Endothelial cell of umbilical vein (primary cell): ENCODE data around the gene MC3R. TPM values are rescaled to one million over a fixed set of nuclear protein-coding genes. Genes with fewer than 3 reads are reported as not detected.

Source experiments
- BruUV-seq: library from RNA; stranded (reverse); fragments of 400-500 nt; replicated peaks from 2 replicates; lab custom pipeline; 2021; lab: Mats Ljungman, UMichigan
- CTCF ChIA-PET: fragments of 300-600, 350-600 bp; sonication (Branson Sonifier 250); formaldehyde crosslinking; loops from one replicate; lab custom pipeline; 2021; ENCODE audit warnings: antibody characterized with exemption, inconsistent platforms; lab: Charles Lee
- POLR2A ChIA-PET: fragments of 300-600, 350-600 bp; sonication (Branson Sonifier 250); formaldehyde crosslinking; loops from one replicate; lab custom pipeline; 2021; ENCODE audit warnings: antibody characterized with exemption, inconsistent platforms; lab: Charles Lee
- DNase-seq: peaks from one replicate; pipeline ENCODE4 v3.0.0-alpha.2; 2011; ENCODE audit warnings: low read depth, low spot score
- FAIRE-seq: peaks from 2 replicates; lab custom pipeline; 2011; peaks lifted over from hg19 to GRCh38; lab: Jason Lieb, UNC
- H2AFZ ChIP-seq: 2 replicates; pipeline ENCODE4 v1.6.0; 2012; ENCODE audit warnings: low read depth, low read length, control low read depth, inconsistent platforms
- H3K27ac ChIP-seq: 2 replicates; pipeline ENCODE4 v1.5.1; 2011; ENCODE audit warnings: low read depth, mild to moderate bottlenecking, control low read depth, low read length, moderate library complexity; ENCODE audit not compliant: insufficient read depth
- H3K27me3 ChIP-seq, 2 experiments: 2 replicates each; pipeline versions ENCODE4 v1.6.0 to v1.6.1; 2011; ENCODE audit warnings: low read length in 2 of 2, mixed read lengths in 1 of 2; ENCODE audit not compliant: control insufficient read depth in 2 of 2, insufficient read depth in 2 of 2
- H3K36me3 ChIP-seq, 2 experiments: 2 replicates in 1 of 2; 3 replicates in 1 of 2; pipeline ENCODE4 v1.5.1; 2011; ENCODE audit warnings: low read length in 2 of 2, mild to moderate bottlenecking in 1 of 2, moderate library complexity in 1 of 2; ENCODE audit not compliant: control insufficient read depth in 2 of 2, insufficient read depth in 2 of 2; ENCODE audit errors: extremely low read depth in 1 of 2
- H3K4me1 ChIP-seq: 3 replicates; pipeline ENCODE4 v1.5.1; 2011; ENCODE audit warnings: mild to moderate bottlenecking, low read length; ENCODE audit not compliant: control insufficient read depth, insufficient read depth; ENCODE audit errors: extremely low read depth
- H3K4me2 ChIP-seq: 2 replicates; pipeline ENCODE4 v1.6.1; 2011; ENCODE audit warnings: low read length, control low read depth, mixed read lengths; ENCODE audit not compliant: insufficient read depth
- H3K4me3 ChIP-seq, 3 experiments: fragments of 200-600 bp in 1 of 3; sonication (generic), shearing (Covaris generic) in 1 of 3; replicated peaks in 1 of 3; 2 replicates each; pipeline ENCODE4 v1.5.1; 2011 to 2016; ENCODE audit warnings: control low read depth in 3 of 3, low read length in 3 of 3, mild to moderate bottlenecking in 2 of 3, inconsistent platforms in 1 of 3, low read depth in 1 of 3, moderate library complexity in 1 of 3; ENCODE audit not compliant: insufficient read depth in 1 of 3
- H3K79me2 ChIP-seq: 2 replicates; pipeline ENCODE4 v1.6.0; 2012; ENCODE audit warnings: low read length, inconsistent platforms; ENCODE audit not compliant: control insufficient read depth, insufficient read depth
- H3K9ac ChIP-seq: replicated peaks from 2 replicates; pipeline ENCODE3; 2011; ENCODE audit warnings: low read length, control low read depth; ENCODE audit not compliant: insufficient read depth; ENCODE audit errors: extremely low read depth
- H3K9me1 ChIP-seq: replicated peaks from 3 replicates; pipeline ENCODE4 v1.6.0; 2011; ENCODE audit warnings: mild to moderate bottlenecking, low read length; ENCODE audit not compliant: control insufficient read depth, insufficient read depth; ENCODE audit errors: extremely low read depth
- H3K9me3 ChIP-seq: replicated peaks from 2 replicates; pipeline ENCODE4 v1.5.1; 2012; ENCODE audit warnings: low read length, inconsistent platforms; ENCODE audit not compliant: control insufficient read depth, insufficient read depth
- H4K20me1 ChIP-seq: replicated peaks from 2 replicates; pipeline ENCODE3; 2011; ENCODE audit warnings: mild to moderate bottlenecking, low read length; ENCODE audit not compliant: control insufficient read depth, insufficient read depth; ENCODE audit errors: extremely low read depth
- CTCF ChIP-seq, 2 donors: IDR thresholded peaks; 1 replicate in 1 of 2; 2 replicates in 1 of 2; pipeline ENCODE4 v1.5.1; 2011; ENCODE audit warnings: low read length in 2 of 2, mild to moderate bottlenecking in 2 of 2, moderate library complexity in 2 of 2, control low read depth in 1 of 2, inconsistent platforms in 1 of 2, low read depth in 1 of 2; ENCODE audit not compliant: insufficient read depth in 1 of 2; ENCODE audit errors: extremely low read depth in 1 of 2
- EZH2 ChIP-seq: IDR thresholded peaks from 2 replicates; pipeline ENCODE4 v1.6.1; 2012; ENCODE audit warnings: borderline replicate concordance, low read depth, mild to moderate bottlenecking, moderate library complexity, low read length, inconsistent platforms; ENCODE audit not compliant: severe bottlenecking
- FOS ChIP-seq: IDR thresholded peaks from 2 replicates; pipeline ENCODE4 v1.6.1; 2011; ENCODE audit warnings: mild to moderate bottlenecking, low read length, moderate library complexity, borderline replicate concordance; ENCODE audit not compliant: insufficient read depth
- GATA2 ChIP-seq: IDR thresholded peaks from 2 replicates; pipeline ENCODE4 v1.7.0; 2011; ENCODE audit warnings: low read depth, mild to moderate bottlenecking, moderate library complexity, mixed read lengths, low read length; ENCODE audit not compliant: insufficient read length, insufficient read depth
- JUN ChIP-seq: IDR thresholded peaks from 2 replicates; pipeline ENCODE4 v1.6.1; 2011; ENCODE audit warnings: borderline replicate concordance, low read depth; ENCODE audit not compliant: insufficient read length, insufficient read depth
- MAX ChIP-seq: IDR thresholded peaks from 2 replicates; pipeline ENCODE4 v1.6.1; 2011; ENCODE audit not compliant: insufficient read depth, insufficient read length
- MYC ChIP-seq: IDR thresholded peaks from one replicate; pipeline ENCODE4 v1.6.1; 2011; ENCODE audit warnings: mild to moderate bottlenecking, low read depth, low read length
- POLR2A ChIP-seq: IDR thresholded peaks from 2 replicates; pipeline ENCODE4 v1.6.1; 2012; ENCODE audit warnings: low read depth, mild to moderate bottlenecking, control low read depth, low read length
- POLR2AphosphoS5 ChIP-seq: IDR thresholded peaks from 2 replicates; pipeline ENCODE4 v1.6.1; 2012; ENCODE audit warnings: low read depth, mild to moderate bottlenecking, control low read depth, low read length, moderate library complexity; ENCODE audit not compliant: insufficient read depth
- dilution Hi-C: fragments of 300-500 bp; cut with MboI; formaldehyde crosslinking; loops from one replicate; pipeline ENCODE4 v1.15.0; 2019; ENCODE audit warnings: low sequenced_read_pairs; ENCODE audit not compliant: extremely low pct_ligation_motif_present
- intact Hi-C: fragments of 100-400 bp; cut with micrococcal nuclease; formaldehyde crosslinking; loops from one replicate; pipeline ENCODE4 v1.10.0; 2022
- polyA plus RNA-seq, 4 experiments: library from polyadenylated mRNA; depleted of rRNA in 3 of 4; stranded (reverse) in 3 of 4; unstranded in 1 of 4; fragments of >200 nt; gene quantifications; 2 replicates each; pipeline versions ENCODE4 v1.2.1 to v1.2.3, GENCODE V29; 2011 to 2012; ENCODE audit warnings: missing spikeins in 1 of 4
- total RNA-seq: library from RNA; stranded (reverse); gene quantifications from 2 replicates; pipeline ENCODE4 v1.2.3, GENCODE V29; 2021

MC3R gene
- total and polyA plus RNA-seq, 2 donors (not counting 3 experiments of a cell fraction or from before 2014, with no cell fraction given), result not detected

- Histone ChIP-seq H4K20me1 (no peaks in the 10 kb centered on the region), H3K27ac (no peak overlapping the region), H3K4me3 (no peak overlapping the region), H3K79me2 (no peaks in the 10 kb centered on the region), H2AFZ (no peak overlapping the region), H3K4me2 (no peak overlapping the region), H3K27me3 (no peaks in the 10 kb centered on the region), H3K9me1 (no peaks in the 10 kb centered on the region), H3K9ac (no peak overlapping the region), H3K36me3 (no peaks in the 10 kb centered on the region), H3K9me3 (peaks cover 2% of the 10 kb centered on the region), H3K4me1 (no peaks in the 10 kb centered on the region)
- intact Hi-C loops, result no loop called here
- ChIA-PET CTCF (no interaction called here), POLR2A (no interaction called here)
- no peak for FAIRE-seq
- no TSS peak for BruUV-seq
- TF ChIP-seq POLR2A (no peak), CTCF (IDR thresholded peaks at IDR 0.05; ENCODE audit: extremely low read depth in 1 of 2, insufficient read depth in 1 of 2, low read depth in 1 of 2, low read length in 2 of 2) (no peak), POLR2AphosphoS5 (no peak), FOS (no peak), MAX (no peak), GATA2 (no peak), EZH2 (no peak), MYC (no peak), JUN (no peak)
- dilution Hi-C loops, result no loop called here
- no peak for DNase-seq
Observed at GRCh38 chr20:56237335-56237734, 11.2 kb upstream of the MC3R start.
